GM04504 (cell line): ENCODE data around the gene SLC35F2.
"Not testable (repeated sequence)": the region's sequence is repeated elsewhere in the genome, so short reads cannot be mapped to it uniquely, and the experiment has no call there.

Source experiments
- DNase-seq: peaks from one replicate; pipeline ENCODE4 v3.0.0-alpha.2; 2012; ENCODE audit warnings: low read depth

SLC35F2 gene

DNA sequence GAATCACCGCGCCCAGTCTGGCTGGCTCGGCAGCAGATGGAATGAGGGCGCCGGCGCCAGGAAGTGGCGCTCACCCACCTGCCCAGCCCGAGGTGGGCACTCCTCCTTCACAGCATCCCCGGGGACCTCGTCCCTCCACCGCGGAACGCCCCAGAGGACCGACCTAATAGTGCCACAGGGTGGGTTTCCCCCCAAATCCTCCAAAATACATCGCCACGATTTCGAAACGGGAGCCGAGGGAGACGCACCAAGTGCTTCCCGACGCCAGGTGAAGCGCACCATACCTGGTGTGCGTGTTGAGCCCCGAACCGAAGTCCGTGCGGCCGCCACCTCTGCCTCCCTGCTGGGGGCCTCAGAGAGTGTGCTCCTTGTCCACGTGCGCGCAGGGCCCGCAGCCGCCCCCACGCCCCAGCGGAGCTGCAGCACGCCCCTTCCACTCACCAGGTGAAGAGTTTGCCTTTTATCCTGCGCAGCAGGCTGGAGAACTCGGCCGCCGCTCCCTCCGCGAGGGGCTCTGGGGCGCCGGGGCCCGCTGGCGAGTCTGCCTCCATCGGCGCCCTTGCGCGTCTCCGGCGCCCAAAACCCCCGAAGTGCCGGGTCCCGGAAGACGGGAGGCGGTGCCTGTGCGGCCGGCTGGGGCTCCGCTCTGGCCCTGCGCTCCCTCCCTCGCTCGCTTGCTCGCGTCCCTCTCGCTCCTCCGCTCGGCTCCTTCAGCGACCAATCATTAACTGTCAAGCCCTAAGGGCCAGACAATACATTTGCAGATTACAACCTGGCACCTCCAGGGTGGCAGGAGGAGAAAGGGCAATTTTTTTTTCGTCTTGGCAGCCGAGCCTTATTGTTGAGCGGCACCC is at the start of gene SLC35F2:
TSS of gene SLC35F2 (minus strand) at position 571 of the 854 bp plus-strand sequence. CDS start at position 551, 20 bp downstream.
- no peak for DNase-seq

- DNase-seq: no peak
These were observed 49.6 kb upstream of the SLC35F2 start for GRCh38 chr11:107908211-107908610.

DNA sequence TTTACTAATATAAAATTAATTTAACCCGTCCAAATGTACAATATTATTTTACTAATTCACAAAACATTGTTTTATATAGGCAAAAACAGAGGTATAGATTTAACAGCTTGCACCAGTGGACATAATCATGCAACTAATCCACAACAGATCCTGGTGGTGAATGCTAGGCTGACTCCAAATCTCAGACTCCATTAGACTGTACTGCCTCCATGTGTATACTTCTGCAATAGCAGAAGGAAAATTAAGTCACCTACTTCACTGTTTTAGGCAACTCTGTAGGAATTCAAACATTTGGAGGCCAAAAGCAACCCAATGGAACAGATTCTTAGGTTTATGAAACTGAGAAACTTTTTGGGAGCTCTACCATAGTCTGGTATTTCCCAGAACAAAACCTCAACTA is 39.7 kb upstream of the SLC35F2 start:
- DNase-seq: peak; percentile 22

DNA sequence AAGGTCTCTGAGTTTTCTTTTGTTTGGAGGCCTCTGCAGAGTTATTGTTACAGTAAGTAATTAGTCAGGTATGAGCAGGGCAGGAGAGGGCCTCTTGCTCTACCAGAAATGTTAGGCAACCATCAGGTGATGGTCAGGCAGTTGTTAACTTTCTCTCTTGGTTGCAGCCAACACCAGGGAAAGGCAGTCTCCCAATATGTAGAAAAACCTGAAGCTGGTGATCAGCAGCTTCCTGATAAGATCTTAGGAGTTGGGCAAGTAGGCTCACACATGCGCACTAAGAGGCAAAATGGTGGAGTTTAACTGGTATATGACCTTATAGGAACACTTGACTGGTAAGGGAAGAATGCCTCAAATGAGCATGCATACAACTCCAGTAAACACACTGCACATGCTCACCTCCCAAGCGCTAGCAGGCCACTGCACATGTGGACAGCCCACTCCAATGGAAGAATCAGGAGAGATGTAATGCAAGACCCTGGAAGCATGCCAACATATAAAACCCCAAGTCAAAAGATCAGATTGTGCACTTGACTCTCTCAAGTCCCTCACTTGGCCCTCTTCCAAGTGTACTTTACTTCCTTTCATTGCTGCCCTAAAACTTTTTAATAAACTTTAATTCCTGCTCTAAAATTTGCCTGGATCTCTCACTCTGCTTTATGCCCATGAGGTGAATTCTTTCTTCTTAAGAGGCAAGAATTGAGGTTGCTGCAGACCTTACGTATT is 23.7 kb upstream of the SLC35F2 start:
- no peak for DNase-seq

- DNase-seq: not testable (repeated sequence)
These were observed 22.9 kb upstream of the SLC35F2 start for GRCh38 chr11:107881471-107881870.

GRCh38 chr11:107876141-107876540 is 17.6 kb upstream of the SLC35F2 start:
- DNase-seq: no peak

- no peak for DNase-seq
These were observed 6.0 kb upstream of the SLC35F2 start for GRCh38 chr11:107864591-107864990.

GRCh38 chr11:107860688-107861087 is 2.1 kb upstream of the SLC35F2 start:
- no peak for DNase-seq

GRCh38 chr11:107860240-107860620 is 1.6 kb upstream of the SLC35F2 start:
- not testable (repeated sequence) for DNase-seq

GRCh38 chr11:107859459-107860239 is 1.1 kb upstream of the SLC35F2 start:
- DNase-seq: no peak

- DNase-seq: no peak
These were observed 904 bp downstream of the SLC35F2 start for GRCh38 chr11:107857550-107858216.

DNA sequence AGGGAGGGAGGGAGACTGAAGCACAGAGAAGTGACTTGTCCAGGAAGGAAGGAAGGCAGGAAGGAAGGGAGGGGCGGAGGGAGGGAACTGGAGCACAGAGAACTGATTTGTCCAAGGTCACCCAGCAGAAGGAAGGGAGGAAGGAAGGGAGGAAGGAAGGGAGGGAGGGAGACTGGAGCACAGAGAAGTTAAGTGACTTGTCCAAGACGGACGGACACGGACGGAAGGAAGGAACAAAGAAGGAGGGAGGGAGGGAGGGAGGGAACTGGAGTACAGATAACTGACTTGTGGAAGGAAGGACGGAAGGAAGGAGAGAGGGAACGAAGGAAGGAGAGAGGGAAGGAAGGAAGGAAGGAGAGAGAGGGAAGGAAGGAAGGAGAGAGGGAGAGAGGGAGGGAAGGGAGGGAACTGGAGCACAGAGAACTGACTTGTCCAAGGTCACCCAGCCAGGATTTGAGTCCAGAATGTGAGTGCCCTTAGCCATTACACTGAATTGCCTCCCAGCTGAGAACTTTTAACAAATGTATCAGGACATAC is 1.5 kb downstream of the SLC35F2 start:
- DNase-seq: no peak

DNA sequence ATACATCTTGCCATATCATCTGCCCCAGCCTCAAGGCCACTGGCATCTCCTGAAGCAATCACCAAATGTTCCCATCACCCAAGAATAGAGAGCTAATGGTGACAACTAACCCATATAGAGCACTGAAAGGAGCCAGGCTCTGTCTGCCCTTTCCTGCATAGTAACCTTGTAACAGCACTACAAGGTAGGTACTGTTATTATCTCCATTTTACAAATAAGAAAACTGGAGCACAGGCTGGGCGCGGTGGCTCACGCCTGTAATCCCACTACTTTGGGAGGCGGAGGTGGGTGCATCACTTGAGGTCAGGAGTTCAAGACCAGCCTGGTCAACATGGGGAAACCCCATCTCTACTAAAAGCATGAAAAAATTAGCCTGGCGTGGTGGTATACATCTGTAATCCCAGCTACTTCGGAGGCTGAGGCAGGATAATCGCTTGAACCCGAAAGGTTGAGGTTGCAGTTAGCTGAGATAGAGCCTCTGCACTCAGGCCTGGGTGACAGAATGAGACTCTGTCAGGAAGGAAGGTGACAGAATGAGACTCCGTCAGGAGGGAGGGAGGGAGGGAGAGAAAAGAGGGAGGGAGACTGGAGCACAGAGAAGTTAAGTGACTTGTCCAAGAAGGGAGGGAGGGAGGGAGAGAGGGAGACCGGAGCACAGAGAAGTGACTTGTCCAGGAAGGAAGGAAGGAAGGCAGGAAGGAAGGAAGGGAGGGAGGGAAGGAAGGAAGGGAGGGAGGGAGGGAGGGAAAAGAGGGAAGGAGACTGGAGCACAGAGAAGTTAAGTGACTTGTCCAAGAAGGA is 2.2 kb downstream of the SLC35F2 start:
- no peak for DNase-seq

- DNase-seq: no peak
These were observed 5.5 kb downstream of the SLC35F2 start for GRCh38 chr11:107853070-107853469.

DNA sequence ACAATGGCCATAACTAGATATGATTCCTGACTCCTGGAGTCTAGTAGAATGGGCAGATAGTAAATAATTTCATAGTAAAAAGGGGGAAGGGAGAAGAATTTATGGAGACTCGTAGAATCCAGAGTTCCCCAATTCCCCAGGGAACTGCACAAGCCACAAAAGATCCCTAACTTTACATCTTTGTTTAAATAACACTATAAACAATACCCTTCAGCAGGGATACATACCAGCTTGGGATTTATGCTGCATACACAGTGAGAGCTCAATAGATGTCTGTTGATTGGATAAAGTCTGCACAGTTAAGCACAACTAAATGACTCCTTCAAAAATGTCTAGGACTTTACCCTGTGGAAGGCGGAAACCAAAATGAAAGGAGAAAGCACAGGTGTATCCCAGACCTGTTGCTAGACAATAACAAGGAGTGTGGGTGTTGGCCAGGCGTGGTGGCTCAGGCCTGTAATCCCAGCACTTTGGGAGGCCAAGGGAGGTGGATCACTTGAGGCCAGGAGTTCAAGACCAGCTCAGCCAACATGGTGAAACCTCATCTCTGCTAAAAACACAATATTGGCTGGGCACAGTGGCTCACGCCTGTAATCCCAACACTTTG is 6.8 kb downstream of the SLC35F2 start:
- no peak for DNase-seq

- no peak for DNase-seq
These were observed 8.8 kb downstream of the SLC35F2 start for GRCh38 chr11:107849790-107850189.

GRCh38 chr11:107848345-107848744 is 10.2 kb downstream of the SLC35F2 start:
- no peak for DNase-seq

DNA sequence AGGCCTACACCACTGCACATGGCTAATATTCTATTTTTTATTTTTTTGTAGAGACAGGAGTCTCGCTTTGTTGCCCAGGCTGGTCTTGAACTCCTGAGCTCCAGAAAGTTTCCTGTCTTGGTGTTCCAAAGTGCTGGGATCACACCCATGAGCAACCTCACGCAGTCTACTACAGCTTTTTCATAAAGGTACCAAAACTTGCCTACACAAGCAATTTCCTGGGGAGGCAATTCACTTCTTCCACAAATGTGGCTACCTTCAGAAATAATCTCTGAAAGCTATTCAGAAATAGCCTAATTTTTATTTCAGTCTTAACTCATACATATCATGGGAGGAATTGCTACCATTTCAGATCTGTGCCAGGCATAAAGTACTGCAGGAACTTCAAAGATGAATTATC is 11.4 kb downstream of the SLC35F2 start:
- no peak for DNase-seq

DNA sequence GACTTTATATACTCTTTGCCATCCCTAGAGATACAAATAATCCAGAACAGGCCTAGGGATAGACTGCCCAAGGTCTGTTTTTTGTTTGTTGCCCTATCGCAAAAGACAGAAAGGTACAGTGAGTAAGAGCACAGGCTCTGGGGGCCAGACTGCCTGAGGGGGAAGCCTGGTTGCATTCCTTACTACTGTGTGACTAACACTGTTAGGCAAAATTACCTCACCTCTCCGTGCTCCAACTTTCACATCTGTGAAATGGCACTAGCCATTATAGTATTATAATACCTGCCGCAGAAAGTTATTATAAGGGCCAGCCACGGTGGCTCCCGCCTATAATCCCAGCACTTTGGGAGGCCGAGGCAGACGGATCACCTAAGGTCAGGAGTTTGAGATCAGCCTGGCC is 14.5 kb downstream of the SLC35F2 start:
- DNase-seq: no peak

DNA sequence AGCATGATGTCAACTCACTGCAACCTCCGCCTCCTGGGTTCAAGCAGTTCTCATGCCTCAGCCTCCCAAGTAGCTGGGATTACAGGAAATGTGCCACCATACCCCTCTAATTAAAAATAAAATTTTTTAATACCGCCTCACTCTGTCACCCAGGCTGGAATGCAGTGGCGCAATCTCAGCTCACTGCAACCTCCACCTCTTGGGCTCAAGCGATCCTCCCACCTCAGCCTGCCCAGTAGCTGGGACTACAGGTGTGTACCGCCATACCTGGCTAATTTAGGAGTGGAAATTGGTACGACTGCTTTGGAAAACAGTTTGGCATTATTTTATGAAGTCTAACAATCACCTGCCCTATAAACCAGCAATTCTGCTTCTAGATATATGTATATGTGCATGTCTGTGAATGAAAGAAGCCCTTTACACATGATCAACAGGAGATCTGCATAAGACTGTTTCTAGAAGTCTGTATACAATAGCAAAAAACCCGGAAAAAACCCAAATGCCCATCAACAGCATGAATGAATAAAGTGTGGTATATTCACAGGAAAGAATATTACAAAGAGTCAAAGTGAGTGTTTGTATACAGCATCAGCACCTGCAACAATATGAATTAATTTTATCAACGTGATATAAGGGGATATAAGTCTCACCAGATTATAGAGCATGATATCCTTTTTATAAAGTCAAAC is 16.0 kb downstream of the SLC35F2 start:
- DNase-seq: no peak
